Body of pancreas (tissue), 4 donors: Measurements from ENCODE around the gene CYB561D2.

ENCODE experiments used
- POLR2A ChIP-seq, 3 donors: fragments of 450-650 bp; IDR thresholded peaks; one replicate each; pipeline ENCODE4 v1.6.1; 2016; ENCODE audit warnings: antibody characterized with exemption in 3 of 3, mild to moderate bottlenecking in 2 of 3
- TF ChIP-seq, protein P1 (sequence below), 7 experiments: fragments of 450-650 bp in 4 of 7; fragments of 200-600 bp in 3 of 7; sonication (generic) in 3 of 7; IDR thresholded peaks; one replicate each; pipeline ENCODE4 v1.5.1; 2016 to 2019; ENCODE audit warnings: antibody characterized with exemption in 7 of 7

DNA sequence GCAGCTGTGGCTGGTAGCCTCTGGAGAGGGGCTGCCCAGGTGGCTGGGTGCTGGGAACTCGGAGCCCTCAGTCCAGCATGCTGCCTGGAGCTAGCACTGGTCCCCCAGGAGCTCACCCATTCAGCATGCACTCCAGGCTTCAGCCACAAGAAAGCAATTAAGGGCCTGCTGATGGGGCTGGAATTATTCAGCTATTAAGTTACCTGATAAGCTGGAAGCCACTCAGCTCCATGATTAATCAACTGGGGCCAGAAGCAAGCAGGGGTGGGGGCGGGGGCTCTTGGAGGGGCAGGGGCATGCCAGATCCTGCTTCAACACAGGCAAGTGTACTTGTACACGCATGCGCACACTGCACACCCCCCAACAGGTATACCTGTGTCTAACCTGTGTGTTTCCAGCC is 30.7 kb downstream of the CYB561D2 start:
- TF ChIP-seq, protein P1, sequence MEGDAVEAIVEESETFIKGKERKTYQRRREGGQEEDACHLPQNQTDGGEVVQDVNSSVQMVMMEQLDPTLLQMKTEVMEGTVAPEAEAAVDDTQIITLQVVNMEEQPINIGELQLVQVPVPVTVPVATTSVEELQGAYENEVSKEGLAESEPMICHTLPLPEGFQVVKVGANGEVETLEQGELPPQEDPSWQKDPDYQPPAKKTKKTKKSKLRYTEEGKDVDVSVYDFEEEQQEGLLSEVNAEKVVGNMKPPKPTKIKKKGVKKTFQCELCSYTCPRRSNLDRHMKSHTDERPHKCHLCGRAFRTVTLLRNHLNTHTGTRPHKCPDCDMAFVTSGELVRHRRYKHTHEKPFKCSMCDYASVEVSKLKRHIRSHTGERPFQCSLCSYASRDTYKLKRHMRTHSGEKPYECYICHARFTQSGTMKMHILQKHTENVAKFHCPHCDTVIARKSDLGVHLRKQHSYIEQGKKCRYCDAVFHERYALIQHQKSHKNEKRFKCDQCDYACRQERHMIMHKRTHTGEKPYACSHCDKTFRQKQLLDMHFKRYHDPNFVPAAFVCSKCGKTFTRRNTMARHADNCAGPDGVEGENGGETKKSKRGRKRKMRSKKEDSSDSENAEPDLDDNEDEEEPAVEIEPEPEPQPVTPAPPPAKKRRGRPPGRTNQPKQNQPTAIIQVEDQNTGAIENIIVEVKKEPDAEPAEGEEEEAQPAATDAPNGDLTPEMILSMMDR (IDR thresholded peaks at IDR 0.05): no peak
- TF ChIP-seq POLR2A (IDR thresholded peaks at IDR 0.05): no peak
